NCI-H1417 treated with DMSO at 0.1 percent for 48 hours (cell line): ENCODE data around the gene KIF18B.

Experiments used
- DNase-seq: peaks from one replicate; lab custom pipeline; 2025; lab: John Stamatoyannopoulos, UW

KIF18B gene

DNA sequence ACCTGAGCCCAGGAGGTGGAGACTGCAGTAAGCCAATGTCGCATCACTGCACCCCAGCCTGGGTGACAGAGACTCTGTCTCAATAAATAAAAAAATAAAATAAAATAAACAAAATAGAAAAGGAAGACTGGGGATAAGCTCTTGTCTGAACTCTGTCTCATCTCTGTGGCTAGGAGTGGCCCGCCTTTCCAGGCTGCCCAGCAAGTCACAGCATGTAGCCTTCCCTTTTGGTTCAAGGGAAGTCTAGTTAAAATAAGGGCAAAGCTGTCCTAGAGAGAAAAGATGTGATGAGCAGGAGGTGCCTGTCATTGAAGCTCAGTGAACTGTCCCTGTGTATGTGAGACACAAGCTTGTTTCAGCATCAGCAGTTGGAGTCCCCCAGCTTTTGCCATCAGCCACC, 29.6 kb downstream of the KIF18B start:
- DNase-seq = no peak

DNA sequence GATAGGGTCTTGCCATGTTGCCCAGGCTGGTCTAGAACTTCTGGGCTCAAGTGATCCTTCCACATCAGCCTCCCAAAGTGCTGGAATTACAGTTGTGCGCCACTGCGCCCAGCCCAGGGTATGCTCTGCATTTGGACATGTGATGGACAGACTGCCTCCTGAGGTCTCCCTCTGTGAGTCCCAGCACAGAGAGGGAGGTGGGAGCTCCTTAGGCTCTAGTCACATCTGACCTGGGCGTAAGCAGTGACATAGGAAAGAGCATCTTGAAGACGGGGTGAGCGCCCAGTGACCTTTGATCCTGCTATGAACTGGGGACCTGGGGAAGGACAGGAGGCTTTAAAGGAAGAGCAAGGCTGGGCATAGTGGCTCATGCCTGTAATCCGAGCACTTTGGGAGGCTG, 30.1 kb downstream of the KIF18B start:
- no peak for DNase-seq

- DNase-seq = no peak
Observed at GRCh38 chr17:44916781-44917241, 30.8 kb downstream of the KIF18B start.

DNA sequence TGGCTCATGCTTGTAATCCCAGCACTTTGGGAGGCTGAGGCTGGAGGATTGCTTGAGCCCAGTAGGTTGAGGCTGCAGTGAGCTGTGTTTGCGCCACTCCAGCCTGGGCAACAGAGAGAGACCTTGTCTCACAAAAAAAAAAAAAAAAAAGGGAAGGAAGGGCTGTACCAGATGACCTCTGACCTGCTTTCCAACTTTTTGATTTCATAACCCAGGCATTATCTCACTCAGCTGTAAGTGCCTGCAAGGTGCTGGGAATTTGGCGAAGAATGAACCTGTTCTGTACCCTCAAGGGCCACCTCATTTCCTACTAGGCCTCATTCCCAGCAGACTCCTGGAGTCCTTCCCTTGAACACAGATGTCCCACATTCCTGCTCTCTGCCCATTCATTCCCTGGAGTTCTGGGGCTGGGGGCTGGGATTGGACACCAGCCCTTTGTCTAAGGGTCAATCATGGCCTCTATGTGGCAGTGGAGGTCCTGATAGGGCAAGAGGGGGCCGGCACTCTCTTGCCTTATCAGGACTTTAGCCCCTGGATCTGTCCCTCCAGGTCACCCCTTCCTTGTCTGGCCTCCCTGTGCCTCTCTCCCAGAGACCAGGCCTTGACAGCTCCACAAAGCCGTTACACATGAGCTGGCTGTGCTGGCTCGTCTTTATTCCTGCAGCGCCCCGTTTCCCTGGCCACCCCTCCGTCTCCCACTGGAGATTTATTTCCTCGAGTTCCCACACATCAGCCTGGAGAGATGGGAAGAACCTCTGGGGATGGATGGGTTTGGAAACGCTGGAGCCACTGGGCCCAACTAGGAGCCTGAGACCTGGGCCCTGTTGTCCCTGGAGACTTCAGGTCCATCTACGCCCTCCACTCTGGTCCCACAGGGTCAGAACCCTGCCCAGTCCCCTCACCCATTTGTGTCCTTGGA, 31.5 kb downstream of the KIF18B start:
- DNase-seq = no peak

GRCh38 chr17:44915321-44915726, 32.2 kb downstream of the KIF18B start, which contains the start of gene GFAP:
Gene GFAP, minus strand, starts transcription at chr17:44915500. Its CDS starts 14 bp downstream, at chr17:44915486.
- DNase-seq = no peak

GRCh38 chr17:44914698-44915271, 32.8 kb downstream of the KIF18B start:
- no peak for DNase-seq

- no peak for DNase-seq
Observed at GRCh38 chr17:44914148-44914547, 33.4 kb downstream of the KIF18B start.

- no peak for DNase-seq
Observed at GRCh38 chr17:44913676-44914075, 33.9 kb downstream of the KIF18B start.

- DNase-seq = no peak
Observed at GRCh38 chr17:44912763-44913544, 34.6 kb downstream of the KIF18B start.

DNA sequence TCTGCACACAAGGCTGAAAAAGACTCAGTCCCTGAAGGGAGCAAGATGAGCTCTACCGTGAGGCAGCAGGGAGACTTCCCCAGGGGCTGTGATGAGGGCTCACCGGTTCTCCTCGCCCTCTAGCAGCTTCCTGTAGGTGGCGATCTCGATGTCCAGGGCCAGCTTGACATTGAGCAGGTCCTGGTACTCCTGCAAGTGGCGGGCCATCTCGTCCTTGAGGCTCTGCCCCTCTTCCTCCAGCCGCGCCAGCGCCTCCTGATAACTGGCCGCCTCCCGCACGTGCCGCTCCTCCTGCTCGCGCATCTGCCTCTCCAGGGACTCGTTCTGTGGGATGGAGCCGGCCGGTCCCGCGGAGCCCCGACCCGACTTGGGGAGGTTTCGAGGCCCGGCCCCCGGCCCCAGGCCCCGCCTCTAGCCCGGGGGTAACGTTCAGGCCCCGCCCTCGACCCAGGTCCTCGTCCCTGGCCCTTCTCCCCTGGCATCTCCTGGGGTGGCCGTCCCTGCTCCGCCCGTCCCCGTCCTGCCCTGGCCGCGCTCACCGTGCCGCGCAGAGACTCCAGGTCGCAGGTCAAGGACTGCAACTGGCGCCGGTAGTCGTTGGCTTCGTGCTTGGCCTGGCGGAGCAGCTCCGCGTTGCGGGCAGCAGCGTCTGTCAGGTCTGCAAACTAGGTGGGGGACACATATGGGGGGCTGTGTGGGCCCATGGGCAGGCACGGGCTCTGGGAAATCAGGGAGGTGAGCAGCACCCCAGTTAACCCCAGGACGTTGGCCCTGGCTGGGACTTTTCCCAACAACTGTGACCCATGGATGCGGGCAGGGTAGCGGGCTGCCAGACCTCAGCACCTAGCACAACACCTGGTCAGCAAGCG, 36.2 kb downstream of the KIF18B start:
- no peak for DNase-seq

- no peak for DNase-seq
Observed at GRCh38 chr17:44910231-44911106, 37.1 kb downstream of the KIF18B start.

DNA sequence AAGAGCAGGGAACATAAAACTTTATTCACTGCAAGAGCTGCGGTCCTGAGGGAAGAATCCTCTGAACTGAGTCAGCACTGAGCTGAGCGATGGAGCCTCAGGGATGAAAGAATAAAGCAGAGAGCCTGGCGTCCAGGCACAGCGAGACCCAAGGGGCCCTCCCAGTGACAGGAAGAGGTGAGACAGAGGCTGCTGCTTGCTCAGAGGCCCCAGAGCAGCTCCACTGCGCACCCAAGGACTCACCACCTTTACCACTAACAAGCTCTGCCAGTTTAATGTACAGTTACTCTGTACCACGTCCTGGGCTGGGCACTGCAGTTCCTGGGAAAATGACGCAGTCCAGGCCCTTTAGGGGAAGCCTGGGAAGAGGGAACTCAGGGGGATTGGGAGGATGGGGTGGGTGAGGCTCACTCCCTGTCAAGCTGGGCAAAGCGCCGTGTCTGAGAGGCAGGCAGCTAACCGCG, 37.9 kb downstream of the KIF18B start:
- no peak for DNase-seq

- no peak for DNase-seq
Observed at GRCh38 chr17:44908761-44909326, 38.7 kb downstream of the KIF18B start.

GRCh38 chr17:44907729-44908470, 39.7 kb downstream of the KIF18B start:
- no peak for DNase-seq

DNA sequence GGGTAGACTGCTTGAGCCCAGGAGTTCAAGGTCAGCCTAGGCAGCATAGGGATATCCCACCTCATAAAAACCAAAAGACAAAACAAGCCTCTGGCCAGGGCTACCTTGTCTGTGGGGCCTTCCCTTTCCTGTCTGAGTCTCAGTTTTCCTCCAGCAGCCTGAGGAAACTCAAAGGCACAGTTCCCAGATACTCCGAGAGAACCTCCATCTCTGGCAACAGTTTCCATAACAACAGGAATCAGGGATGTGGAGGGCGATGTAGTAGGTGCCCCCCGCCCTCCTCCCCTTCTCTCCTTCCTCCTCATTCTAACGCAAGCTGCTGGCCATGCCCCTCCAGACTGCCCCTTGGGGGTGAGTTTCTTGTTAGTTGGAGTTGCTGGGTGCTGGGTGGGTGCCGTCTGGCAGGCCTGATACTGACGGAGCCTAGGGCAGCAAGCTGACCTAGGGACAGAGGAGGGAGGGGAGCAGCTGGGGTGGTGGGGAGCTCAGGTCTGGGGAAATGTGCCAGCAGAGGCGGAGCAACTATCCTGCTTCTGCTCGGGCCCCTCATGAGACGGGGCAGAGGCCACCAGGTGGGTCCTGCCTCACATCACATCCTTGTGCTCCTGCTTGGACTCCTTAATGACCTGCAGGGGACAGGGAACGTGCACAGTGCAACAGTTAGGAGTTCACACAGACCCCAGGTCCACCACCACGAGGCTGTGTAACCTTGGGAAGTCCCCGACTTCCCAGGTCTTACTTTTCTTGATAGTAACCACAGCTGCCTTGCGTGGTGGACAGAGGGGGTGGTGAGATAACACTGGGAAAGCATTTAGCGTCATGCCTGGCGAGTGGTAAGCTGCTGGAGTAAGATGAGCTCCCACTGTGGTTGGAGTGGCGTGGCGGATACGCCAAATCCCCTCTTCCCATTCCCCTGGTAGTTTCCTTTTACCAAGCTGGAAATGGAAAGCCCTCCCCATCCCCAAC, 40.5 kb downstream of the KIF18B start:
- no peak for DNase-seq

- no peak for DNase-seq
Observed at GRCh38 chr17:44906010-44906646, 41.4 kb downstream of the KIF18B start.
